HG02973 (cell line): ENCODE measurements around the gene MINK1.
A peak's percentile ranks its signal among the peaks of the same experiment; 100 is the strongest.
"Not testable (repeated sequence)": the region's sequence is repeated elsewhere in the genome, so short reads cannot be mapped to it uniquely, and the experiment has no call there.

Experiments used
- ATAC-seq: cut with Tn5 transposase; IDR thresholded peaks from one replicate; pipeline ENCODE4 v1.9.1; 2021; ENCODE audit warnings: moderate library complexity; ENCODE audit not compliant: unreplicated experiment

The MINK1 gene

GRCh38 chr17:4926577-4927335, 93.6 kb downstream of the MINK1 start:
- ATAC-seq, result not testable (repeated sequence)

GRCh38 chr17:4928881-4929280, 95.7 kb downstream of the MINK1 start:
- ATAC-seq, result no peak

GRCh38 chr17:4931963-4932362, 98.8 kb downstream of the MINK1 start, which contains the start of gene GP1BA:
Gene GP1BA, plus strand, starts transcription at chr17:4932277. Its CDS starts 328 bp downstream, at chr17:4932605.
- ATAC-seq, result no peak

GRCh38 chr17:4932756-4933155, 99.6 kb downstream of the MINK1 start:
- ATAC-seq, result no peak

GRCh38 chr17:4933646-4934045, 100.5 kb downstream of the MINK1 start:
- ATAC-seq, result no peak

- no peak for ATAC-seq
Observed at GRCh38 chr17:4934173-4934979, 101.2 kb downstream of the MINK1 start.

- no peak for ATAC-seq
Observed at GRCh38 chr17:4935650-4936049, 102.5 kb downstream of the MINK1 start.

- no peak for ATAC-seq
Observed at GRCh38 chr17:4936436-4936835, 103.3 kb downstream of the MINK1 start.

- ATAC-seq, result no peak
Observed at GRCh38 chr17:4937553-4937952, 104.4 kb downstream of the MINK1 start.

GRCh38 chr17:4938069-4938491, 104.9 kb downstream of the MINK1 start:
- no peak for ATAC-seq

- ATAC-seq, result no peak
Observed at GRCh38 chr17:4938688-4939545, 105.8 kb downstream of the MINK1 start.

- peak; percentile 7 for ATAC-seq
Observed at GRCh38 chr17:4939546-4939795, 106.3 kb downstream of the MINK1 start.

- ATAC-seq, result peak; percentile 59
Observed at GRCh38 chr17:4939796-4940554, 106.8 kb downstream of the MINK1 start, which contains the start of the genes RNF167 and SLC25A11. Gene RNF167, plus strand, starts transcription at chr17:4940268. Its CDS starts 642 bp downstream, at chr17:4940910. Gene SLC25A11, minus strand, starts transcription at chr17:4940046. Its CDS starts 136 bp downstream, at chr17:4939910.

GRCh38 chr17:4940555-4941318, 107.6 kb downstream of the MINK1 start:
- peak; percentile 4 for ATAC-seq

- ATAC-seq, result no peak
Observed at GRCh38 chr17:4941319-4941610, 108.1 kb downstream of the MINK1 start.

GRCh38 chr17:4942760-4943508, 109.8 kb downstream of the MINK1 start:
- ATAC-seq, result no peak

- no peak for ATAC-seq
Observed at GRCh38 chr17:4944163-4944553, 111.0 kb downstream of the MINK1 start.

- ATAC-seq, result no peak
Observed at GRCh38 chr17:4944554-4945175, 111.5 kb downstream of the MINK1 start.
